Stomach (tissue), 4 donors: Measurements from ENCODE around the gene PLA2G4A.

Experiments used
- CTCF ChIP-seq, 7 experiments: fragments of 450-650 bp in 4 of 7; fragments of 200-600 bp in 3 of 7; sonication (generic) in 3 of 7; IDR thresholded peaks; one replicate each; pipeline ENCODE4 v1.5.1; 2016 to 2019; ENCODE audit warnings: antibody characterized with exemption in 7 of 7, control low read depth in 2 of 7, mild to moderate bottlenecking in 1 of 7
- EP300 ChIP-seq: sonication (generic); formaldehyde crosslinking; IDR thresholded peaks from one replicate; pipeline ENCODE4 v1.6.1; 2017; ENCODE audit warnings: antibody characterized with exemption
- POLR2A ChIP-seq, 4 donors: fragments of 450-650 bp; IDR thresholded peaks; one replicate each; pipeline ENCODE4 v1.6.1; 2016; ENCODE audit warnings: antibody characterized with exemption in 4 of 4, control low read depth in 2 of 4, mild to moderate bottlenecking in 1 of 4, moderate library complexity in 1 of 4
- POLR2AphosphoS5 ChIP-seq, 3 donors: sonication (generic); formaldehyde crosslinking; IDR thresholded peaks; one replicate each; pipeline ENCODE4 v1.6.1; 2016; ENCODE audit warnings: antibody characterized with exemption in 3 of 3

- TF ChIP-seq CTCF (IDR thresholded peaks at IDR 0.05): no peak
- TF ChIP-seq EP300: no peak
- TF ChIP-seq POLR2A (IDR thresholded peaks at IDR 0.05): no peak
- TF ChIP-seq POLR2AphosphoS5 (IDR thresholded peaks at IDR 0.05): no peak
Observed at GRCh38 chr1:187010571-187011309, 182.0 kb downstream of the PLA2G4A start.
